ENCODE results near the gene PPM1L.

PPM1L gene

GRCh38 chr3:161064413-161064812 is 308.4 kb downstream of the PPM1L start:
- H3K27ac ChIP-seq, result no peak overlapping the region
- H3K79me2 ChIP-seq (ENCODE audit: insufficient read depth, low read depth), result no peaks in the 10 kb centered on the region
- no peaks in the 10 kb centered on the region for H3K27me3 ChIP-seq (ENCODE audit: insufficient read depth, low read depth)
- no peak overlapping the region for H3K4me3 ChIP-seq (IDR thresholded peaks at IDR 0.05; ENCODE audit: insufficient read depth, low read depth, low read length)
- TF ChIP-seq CTCF (conservative IDR thresholded peaks at IDR 0.05; ENCODE audit: low read depth, low read length), result no peak
- H3K36me3 ChIP-seq (ENCODE audit: insufficient read depth), result no peaks in the 10 kb centered on the region
- no peaks in the 10 kb centered on the region for H4K20me1 ChIP-seq (ENCODE audit: insufficient read depth)
- H3K9ac ChIP-seq, result no peak overlapping the region
- H3K4me2 ChIP-seq, result no peak overlapping the region
- no peak overlapping the region for H2AFZ ChIP-seq (ENCODE audit: low read depth)
- H3K4me1 ChIP-seq (ENCODE audit: low read depth, poor library complexity, severe bottlenecking), result peaks cover 10% of the 10 kb centered on the region

- Histone ChIP-seq H3K36me3 (ENCODE audit: insufficient read depth) (no peaks in the 10 kb centered on the region), H3K9ac (no peak overlapping the region), H4K20me1 (ENCODE audit: insufficient read depth) (no peaks in the 10 kb centered on the region), H3K79me2 (ENCODE audit: insufficient read depth, low read depth) (no peaks in the 10 kb centered on the region), H2AFZ (ENCODE audit: low read depth) (no peak overlapping the region), H3K4me3 (IDR thresholded peaks at IDR 0.05; ENCODE audit: insufficient read depth, low read depth, low read length) (no peak overlapping the region), H3K27me3 (ENCODE audit: insufficient read depth, low read depth) (no peaks in the 10 kb centered on the region), H3K27ac (no peak overlapping the region), H3K4me2 (no peak overlapping the region), H3K4me1 (ENCODE audit: low read depth, poor library complexity, severe bottlenecking) (peaks cover 10% of the 10 kb centered on the region)
- TF ChIP-seq CTCF (conservative IDR thresholded peaks at IDR 0.05; ENCODE audit: low read depth, low read length), result no peak
Measured at GRCh38 chr3:161066930-161067329, 310.9 kb downstream of the PPM1L start.

GRCh38 chr3:161067335-161067734 is 311.3 kb downstream of the PPM1L start:
- H4K20me1 ChIP-seq (ENCODE audit: insufficient read depth), result no peaks in the 10 kb centered on the region
- H3K4me3 ChIP-seq (IDR thresholded peaks at IDR 0.05; ENCODE audit: insufficient read depth, low read depth, low read length), result no peak overlapping the region
- H2AFZ ChIP-seq (ENCODE audit: low read depth), result no peak overlapping the region
- H3K79me2 ChIP-seq (ENCODE audit: insufficient read depth, low read depth), result no peaks in the 10 kb centered on the region
- no peaks in the 10 kb centered on the region for H3K27me3 ChIP-seq (ENCODE audit: insufficient read depth, low read depth)
- H3K4me1 ChIP-seq (ENCODE audit: low read depth, poor library complexity, severe bottlenecking), result peaks cover 10% of the 10 kb centered on the region
- H3K36me3 ChIP-seq (ENCODE audit: insufficient read depth), result no peaks in the 10 kb centered on the region
- no peak overlapping the region for H3K27ac ChIP-seq
- H3K4me2 ChIP-seq, result no peak overlapping the region
- no peak for TF ChIP-seq CTCF (conservative IDR thresholded peaks at IDR 0.05; ENCODE audit: low read depth, low read length)
- H3K9ac ChIP-seq, result no peak overlapping the region

- no peaks in the 10 kb centered on the region for H3K36me3 ChIP-seq (ENCODE audit: insufficient read depth)
- H3K4me1 ChIP-seq (ENCODE audit: low read depth, poor library complexity, severe bottlenecking), result peaks cover 10% of the 10 kb centered on the region
- no peak overlapping the region for H3K27ac ChIP-seq
- H3K27me3 ChIP-seq (ENCODE audit: insufficient read depth, low read depth), result no peaks in the 10 kb centered on the region
- TF ChIP-seq CTCF (conservative IDR thresholded peaks at IDR 0.05; ENCODE audit: low read depth, low read length), result no peak
- H3K4me3 ChIP-seq (IDR thresholded peaks at IDR 0.05; ENCODE audit: insufficient read depth, low read depth, low read length), result no peak overlapping the region
- no peak overlapping the region for H3K4me2 ChIP-seq
- no peaks in the 10 kb centered on the region for H3K79me2 ChIP-seq (ENCODE audit: insufficient read depth, low read depth)
- H3K9ac ChIP-seq, result no peak overlapping the region
- no peaks in the 10 kb centered on the region for H4K20me1 ChIP-seq (ENCODE audit: insufficient read depth)
- H2AFZ ChIP-seq (ENCODE audit: low read depth), result no peak overlapping the region
Measured at GRCh38 chr3:161069511-161070251, 313.6 kb downstream of the PPM1L start.

All from KMS-11 (cell line).